HCEC 1CT (cell line): Measurements from ENCODE around the gene NAV3.

Source experiments
- DNase-seq: peaks from one replicate; pipeline ENCODE4 v3.0.0-alpha.2; 2017

NAV3 gene

GRCh38 chr12:77847680-77848431, 17.2 kb downstream of the NAV3 start:
- peak; percentile 89 for DNase-seq

GRCh38 chr12:77850129-77850528, 19.4 kb downstream of the NAV3 start:
- no peak for DNase-seq

GRCh38 chr12:77850698-77851097, 20.0 kb downstream of the NAV3 start:
- DNase-seq, result no peak

GRCh38 chr12:77855548-77855947, 24.9 kb downstream of the NAV3 start:
- DNase-seq, result peak; percentile 26

- DNase-seq, result no peak
Observed at GRCh38 chr12:77861317-77861716, 30.6 kb downstream of the NAV3 start.

- no peak for DNase-seq
Observed at GRCh38 chr12:77865178-77865577, 34.5 kb downstream of the NAV3 start.

- DNase-seq, result no peak
Observed at GRCh38 chr12:77878901-77879300, 48.2 kb downstream of the NAV3 start.

- DNase-seq, result no peak
Observed at GRCh38 chr12:77882709-77883108, 52.0 kb downstream of the NAV3 start.

- DNase-seq, result peak; percentile 78
Observed at GRCh38 chr12:77888611-77889010, 57.9 kb downstream of the NAV3 start.

GRCh38 chr12:77891518-77892147, 60.9 kb downstream of the NAV3 start:
- no peak for DNase-seq

GRCh38 chr12:77893918-77894317, 63.2 kb downstream of the NAV3 start:
- DNase-seq, result peak; percentile 7

GRCh38 chr12:77894556-77894955, 63.9 kb downstream of the NAV3 start:
- DNase-seq, result no peak

- DNase-seq, result no peak
Observed at GRCh38 chr12:77895699-77896098, 65.0 kb downstream of the NAV3 start.

- no peak for DNase-seq
Observed at GRCh38 chr12:77907936-77908335, 77.2 kb downstream of the NAV3 start.

- no peak for DNase-seq
Observed at GRCh38 chr12:77914081-77914488, 83.4 kb downstream of the NAV3 start.

- no peak for DNase-seq
Observed at GRCh38 chr12:77915071-77915600, 84.4 kb downstream of the NAV3 start.

GRCh38 chr12:77916276-77916675, 85.6 kb downstream of the NAV3 start:
- DNase-seq, result no peak

- no peak for DNase-seq
Observed at GRCh38 chr12:77918046-77918445, 87.4 kb downstream of the NAV3 start.

- no peak for DNase-seq
Observed at GRCh38 chr12:77919450-77919849, 88.8 kb downstream of the NAV3 start.

GRCh38 chr12:77923882-77924281, 93.2 kb downstream of the NAV3 start:
- DNase-seq, result no peak

- DNase-seq, result no peak
Observed at GRCh38 chr12:77924703-77925102, 94.0 kb downstream of the NAV3 start.

- peak; percentile 92 for DNase-seq
Observed at GRCh38 chr12:77925536-77926108, 94.9 kb downstream of the NAV3 start.

- no peak for DNase-seq
Observed at GRCh38 chr12:77928078-77928477, 97.4 kb downstream of the NAV3 start.

- no peak for DNase-seq
Observed at GRCh38 chr12:77932216-77932615, 101.5 kb downstream of the NAV3 start.
